Measurements from ENCODE around the gene UQCRFS1.

UQCRFS1 gene

DNA sequence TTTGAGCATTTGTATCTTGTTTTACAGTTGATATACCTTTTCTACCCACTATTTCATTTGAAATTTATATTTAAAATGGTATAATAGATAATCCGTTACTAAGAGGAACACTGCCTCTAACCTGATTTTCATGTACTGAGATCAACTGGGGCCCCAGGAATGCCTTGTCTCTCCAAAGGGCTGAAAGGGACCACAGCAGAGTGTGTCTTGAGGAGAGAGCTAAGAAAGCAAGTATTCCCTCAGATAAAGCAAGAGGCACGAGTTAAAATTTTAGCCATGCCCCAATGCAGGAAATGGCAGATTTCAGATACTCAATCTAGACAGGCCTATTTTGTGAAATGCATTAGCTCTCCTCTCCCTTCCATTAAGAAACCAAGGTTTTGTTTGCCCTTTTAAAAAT is 10.7 kb downstream of the UQCRFS1 start:
- no peak for TF ChIP-seq ZFX (IDR thresholded peaks at IDR 0.05; ENCODE audit: borderline replicate concordance)
- TF ChIP-seq, protein P1, sequence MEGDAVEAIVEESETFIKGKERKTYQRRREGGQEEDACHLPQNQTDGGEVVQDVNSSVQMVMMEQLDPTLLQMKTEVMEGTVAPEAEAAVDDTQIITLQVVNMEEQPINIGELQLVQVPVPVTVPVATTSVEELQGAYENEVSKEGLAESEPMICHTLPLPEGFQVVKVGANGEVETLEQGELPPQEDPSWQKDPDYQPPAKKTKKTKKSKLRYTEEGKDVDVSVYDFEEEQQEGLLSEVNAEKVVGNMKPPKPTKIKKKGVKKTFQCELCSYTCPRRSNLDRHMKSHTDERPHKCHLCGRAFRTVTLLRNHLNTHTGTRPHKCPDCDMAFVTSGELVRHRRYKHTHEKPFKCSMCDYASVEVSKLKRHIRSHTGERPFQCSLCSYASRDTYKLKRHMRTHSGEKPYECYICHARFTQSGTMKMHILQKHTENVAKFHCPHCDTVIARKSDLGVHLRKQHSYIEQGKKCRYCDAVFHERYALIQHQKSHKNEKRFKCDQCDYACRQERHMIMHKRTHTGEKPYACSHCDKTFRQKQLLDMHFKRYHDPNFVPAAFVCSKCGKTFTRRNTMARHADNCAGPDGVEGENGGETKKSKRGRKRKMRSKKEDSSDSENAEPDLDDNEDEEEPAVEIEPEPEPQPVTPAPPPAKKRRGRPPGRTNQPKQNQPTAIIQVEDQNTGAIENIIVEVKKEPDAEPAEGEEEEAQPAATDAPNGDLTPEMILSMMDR (IDR thresholded peaks at IDR 0.05): no peak
- no peak overlapping the region for H3K27ac ChIP-seq

DNA sequence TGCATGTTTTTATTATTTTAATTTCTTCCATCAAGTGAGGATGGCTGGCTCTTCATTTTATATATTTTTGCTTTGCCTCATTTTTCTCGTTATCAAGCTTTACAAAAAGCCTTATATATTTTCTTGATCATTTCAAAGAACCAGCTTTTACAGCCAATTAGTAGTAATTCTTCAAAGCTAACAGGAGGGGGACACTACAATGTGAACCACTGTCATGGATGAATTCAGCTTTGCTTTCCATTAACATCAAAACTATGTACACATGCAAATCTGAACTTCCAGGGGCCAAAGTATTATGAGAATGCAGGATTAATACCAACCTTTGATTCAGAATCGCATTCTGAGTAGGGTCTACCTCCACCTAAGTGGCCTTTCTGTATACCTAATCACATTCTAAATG is 11.1 kb downstream of the UQCRFS1 start:
- TF ChIP-seq, protein P1 (IDR thresholded peaks at IDR 0.05): no peak
- no peak for TF ChIP-seq ZFX (IDR thresholded peaks at IDR 0.05; ENCODE audit: borderline replicate concordance)

DNA sequence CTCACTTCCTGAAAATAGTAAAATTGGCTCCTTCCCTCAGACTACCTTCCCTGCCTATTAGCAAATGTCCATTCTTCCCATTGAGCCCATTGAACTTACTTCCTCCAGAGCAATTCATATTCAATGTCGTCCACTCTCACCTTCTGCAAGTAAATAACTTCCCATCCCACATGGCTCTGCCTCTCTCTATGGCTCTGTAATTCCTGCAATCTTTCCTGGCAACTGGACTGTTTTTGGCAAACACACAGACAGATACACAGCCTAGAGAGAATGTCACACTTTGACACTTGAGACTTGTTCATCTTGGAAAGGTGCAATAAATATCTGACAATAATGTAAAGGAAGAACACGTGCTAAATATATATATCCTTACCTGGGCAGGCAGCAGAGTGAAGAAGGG is 18.3 kb downstream of the UQCRFS1 start:
- no peak for TF ChIP-seq ZFX (IDR thresholded peaks at IDR 0.05; ENCODE audit: borderline replicate concordance)
- TF ChIP-seq, protein P1 (IDR thresholded peaks at IDR 0.05): no peak
- H3K27ac ChIP-seq: no peak overlapping the region

More for the DNA sequence above, 11.1 kb downstream of the UQCRFS1 start:
- no peak overlapping the region for H3K27ac ChIP-seq

DNA sequence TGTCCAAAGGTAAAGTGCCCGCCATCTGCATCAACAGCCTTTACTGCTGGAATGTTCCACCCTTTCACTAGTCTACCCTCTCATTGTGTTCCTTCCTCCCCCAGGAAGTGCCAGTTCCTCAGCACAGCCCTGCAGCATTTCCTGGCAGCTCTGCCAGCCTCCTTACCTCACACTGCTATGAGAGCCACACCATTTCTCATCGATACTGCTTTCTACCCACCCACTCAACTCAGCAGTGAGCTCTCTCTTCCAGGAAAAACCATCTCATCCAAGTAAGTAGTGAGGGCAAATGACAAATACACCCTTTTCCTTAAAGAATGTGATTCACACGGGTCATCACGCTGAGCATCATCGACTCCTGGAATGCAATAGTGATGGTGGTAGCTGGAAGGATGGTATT is 19.8 kb downstream of the UQCRFS1 start:
- TF ChIP-seq ZFX (IDR thresholded peaks at IDR 0.05; ENCODE audit: borderline replicate concordance): no peak
- TF ChIP-seq, protein P1 (IDR thresholded peaks at IDR 0.05): no peak

DNA sequence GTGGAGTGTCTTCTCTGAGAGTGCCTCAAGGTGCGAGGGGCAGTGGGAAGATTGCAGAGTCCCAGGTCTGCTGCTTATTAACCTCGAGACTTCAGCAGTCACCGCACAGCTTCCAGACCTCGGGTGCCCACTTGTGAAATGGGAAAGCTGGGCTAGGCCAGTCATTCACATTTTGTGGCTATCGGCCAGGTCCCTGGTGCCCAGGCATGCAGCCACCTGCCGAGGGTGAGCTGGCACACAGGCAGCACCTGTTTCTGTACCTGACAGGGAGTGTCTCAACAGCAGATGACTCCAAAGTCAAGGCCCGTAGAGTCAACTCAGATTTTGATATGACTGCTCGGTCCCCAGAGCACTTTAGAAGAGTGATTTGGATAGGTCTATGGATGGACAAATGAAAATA is 21.9 kb downstream of the UQCRFS1 start:
- H3K27ac ChIP-seq: no peak overlapping the region

More for the DNA sequence above, 19.8 kb downstream of the UQCRFS1 start:
- no peak overlapping the region for H3K27ac ChIP-seq

DNA sequence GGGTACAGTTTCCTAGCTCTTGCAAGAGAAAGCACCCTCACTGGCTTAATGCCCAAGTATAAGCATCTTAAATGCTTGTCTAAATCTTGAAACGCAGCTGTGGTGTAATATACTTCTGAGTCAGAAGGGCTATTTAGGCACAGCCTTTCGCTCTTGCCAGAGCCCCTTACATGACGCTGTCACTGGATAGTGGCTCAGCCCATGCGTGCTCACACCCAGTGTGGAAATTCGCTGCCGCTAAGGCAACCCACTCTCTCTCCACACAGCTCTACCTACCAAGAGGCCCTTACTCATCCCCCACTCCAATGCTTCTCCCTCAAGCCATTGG is 24.0 kb downstream of the UQCRFS1 start:
- no peak overlapping the region for H3K27ac ChIP-seq
- TF ChIP-seq, protein P1 (IDR thresholded peaks at IDR 0.05): no peak
- no peak for TF ChIP-seq ZFX (IDR thresholded peaks at IDR 0.05; ENCODE audit: borderline replicate concordance)

More for the DNA sequence above, 21.9 kb downstream of the UQCRFS1 start:
- TF ChIP-seq ZFX (IDR thresholded peaks at IDR 0.05; ENCODE audit: borderline replicate concordance): no peak
- TF ChIP-seq, protein P1 (IDR thresholded peaks at IDR 0.05): no peak

DNA sequence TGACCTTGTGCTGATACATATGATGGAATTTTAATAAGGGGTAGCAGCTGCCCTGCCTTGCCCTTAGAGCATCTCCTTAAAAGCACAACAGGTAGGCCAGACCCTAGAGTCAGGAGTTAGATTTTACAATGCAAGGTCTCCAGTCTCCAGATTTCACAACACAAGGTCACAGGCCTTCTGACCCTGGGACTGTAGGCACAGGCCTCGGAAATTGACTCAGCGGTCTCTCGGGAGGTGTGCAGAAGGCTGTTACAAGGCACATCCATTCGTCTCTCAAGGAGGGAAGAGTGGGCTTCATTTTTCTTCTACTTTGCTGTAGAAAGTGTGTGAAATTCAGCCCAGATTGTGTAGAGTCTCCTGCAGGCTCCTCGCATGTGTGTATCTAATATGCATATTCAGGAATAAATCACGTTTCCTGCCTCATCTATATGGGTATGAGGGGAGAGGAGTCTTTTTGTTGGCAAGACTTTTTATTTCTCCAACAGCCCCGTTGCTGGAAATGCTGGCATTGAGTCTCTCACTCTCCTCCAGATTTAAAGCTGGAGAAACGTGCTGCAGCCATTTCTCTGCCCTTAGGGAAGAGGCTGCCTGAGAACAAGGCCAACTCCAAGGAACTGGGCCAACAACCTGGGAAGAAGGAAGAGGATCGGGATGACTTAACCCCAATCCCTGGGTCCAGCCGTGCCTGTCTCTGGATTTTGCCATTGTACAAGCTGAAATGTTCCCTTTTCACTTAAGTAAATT is 24.5 kb downstream of the UQCRFS1 start:
- TF ChIP-seq ZFX (IDR thresholded peaks at IDR 0.05; ENCODE audit: borderline replicate concordance): no peak
- TF ChIP-seq, protein P1 (IDR thresholded peaks at IDR 0.05): no peak
- no peak overlapping the region for H3K27ac ChIP-seq

Data from 22Rv1 (cell line).